ENCODE data around the gene CSMD2. TPM values are rescaled to one million over a fixed set of nuclear protein-coding genes. Genes with fewer than 3 reads are reported as not detected.

Gene CSMD2
- total and polyA plus RNA-seq, 2 of the 8 experiments (the other 6 are each of a cell fraction or from before 2014, with no cell fraction given) = 7.0 to 14.7 TPM

DNA sequence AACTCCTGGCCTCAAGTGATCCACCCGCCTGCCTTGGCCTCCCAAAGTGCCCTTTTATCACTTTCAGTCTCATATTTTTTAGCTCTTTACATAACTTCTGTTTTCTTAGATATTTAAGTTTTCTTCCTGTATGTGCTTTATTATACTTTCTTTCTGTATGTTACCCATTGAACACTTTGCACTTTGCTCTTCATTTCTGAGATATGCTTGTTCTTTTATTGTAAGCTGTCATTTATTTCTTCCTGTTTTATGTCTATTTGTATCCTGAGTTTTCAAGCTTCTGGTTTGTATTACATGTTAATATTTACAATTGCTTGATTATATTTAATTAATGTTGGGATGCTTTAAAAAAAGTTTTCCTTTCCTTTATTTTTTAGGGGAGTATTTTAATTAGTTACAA, 656.9 kb downstream of the CSMD2 start:
- Histone ChIP-seq H3K9me3 (ENCODE audit: insufficient read depth in 2 of 2, low read depth in 1 of 2, low read length in 1 of 2) (peaks cover 0 to 6% of the 10 kb centered on the region in 2 experiments; a peak in 2 of 4 replicates), H3K36me3 (ENCODE audit: control insufficient read depth in 2 of 4, insufficient read depth in 4 of 4, low read length in 3 of 4) (no peaks in the 10 kb centered on the region; a peak in 1 of 8 replicates), H2BK120ac (replicated peaks; ENCODE audit: low read depth, low read length) (no peak overlapping the region), H3K4ac (replicated peaks; ENCODE audit: insufficient read length, low read depth, low read length) (no peak overlapping the region), H2BK5ac (ENCODE audit: low read depth, low read length) (no peak overlapping the region), H2BK12ac (ENCODE audit: low read depth, low read length) (no peak overlapping the region), H2AK5ac (ENCODE audit: low read depth, low read length) (no peak overlapping the region), H3K4me3 (ENCODE audit: extremely low read depth in 1 of 4, insufficient read depth in 2 of 4, low read depth in 3 of 4, low read length in 4 of 4) (no peak overlapping the region), H3K79me1 (ENCODE audit: low read depth, low read length) (no peaks in the 10 kb centered on the region), H3K23ac (ENCODE audit: insufficient read length) (no peak overlapping the region), H2BK20ac (ENCODE audit: low read length) (no peak overlapping the region), H4K20me1 (replicated peaks in 1 of 2; ENCODE audit: control insufficient read depth in 1 of 2, insufficient read depth in 2 of 2, low read length in 2 of 2) (peaks cover 0 to 2% of the 10 kb centered on the region in 2 experiments), H3K23me2 (ENCODE audit: low read depth, low read length) (no peaks in the 10 kb centered on the region), H3K79me2 (ENCODE audit: control insufficient read depth in 1 of 2, insufficient read depth in 2 of 2, low read length in 2 of 2) (no peaks in the 10 kb centered on the region), H3K4me1 (replicated peaks in 1 of 4; ENCODE audit: control insufficient read depth in 3 of 4, insufficient read depth in 4 of 4, low read length in 3 of 4) (0 out of 7 replicates have a peak, but pooled peaks cover 0 to 1% (median 0%) of the 10 kb centered on the region in 4 experiments), H4K8ac (ENCODE audit: extremely low read depth, insufficient read depth, low read length) (no peak overlapping the region), H2BK15ac (ENCODE audit: low read length) (no peak overlapping the region), H2AFZ (ENCODE audit: low read length) (no peak overlapping the region), H3K9ac (replicated peaks in 1 of 4; ENCODE audit: extremely low read depth in 1 of 4, low read depth in 3 of 4, low read length in 3 of 4) (no peak overlapping the region), H3K14ac (ENCODE audit: insufficient read length) (no peak overlapping the region), H3K4me2 (ENCODE audit: insufficient read depth in 1 of 2, low read depth in 2 of 2, low read length in 2 of 2) (no peak overlapping the region), H3K27me3 (replicated peaks in 1 of 4; ENCODE audit: control insufficient read depth in 3 of 4, extremely low read depth in 1 of 4, insufficient read depth in 3 of 4, low read length in 3 of 4) (no peaks in the 10 kb centered on the region), H3K18ac (ENCODE audit: extremely low read depth, low read length) (no peak overlapping the region), H4K91ac (replicated peaks; ENCODE audit: insufficient read length, low read length) (no peak overlapping the region), H3K56ac (replicated peaks; ENCODE audit: insufficient read length, low read depth, low read length) (no peak overlapping the region), H3K27ac (ENCODE audit: low read depth, low read length) (no peak overlapping the region), H4K5ac (ENCODE audit: insufficient read length, low read depth, low read length) (no peak overlapping the region)
- FAIRE-seq (no peak), DNase-seq (ENCODE audit: low read depth in 1 of 2, low spot score in 2 of 2) (no peak)
- ChIA-PET POLR2A (ENCODE audit: partially characterized antibody) (no interaction called here), CTCF (ENCODE audit: partially characterized antibody) (no interaction called here)
- WGBS, 2 experiments (ENCODE audit: extremely low coverage in 1 of 2, insufficient coverage in 1 of 2, insufficient read length in 1 of 2, insufficient replicate concordance in 2 of 2, low coverage in 1 of 2, low lambda C conversion rate in 2 of 2, missing lambda C conversion rate in 1 of 2) = 92% methylated on average over 1 of the region's 1 CpG; no CpG with 5 or more reads in 1 of the 2 experiments
- TF ChIP-seq SAP30 (IDR thresholded peaks at IDR 0.05; ENCODE audit: insufficient read depth, insufficient replicate concordance, low read length) = no peak
- TF ChIP-seq JUND (IDR thresholded peaks at IDR 0.05; ENCODE audit: low read length) = no peak
- no peak for TF ChIP-seq CTBP2 (IDR thresholded peaks at IDR 0.05; ENCODE audit: borderline replicate concordance, insufficient read depth, insufficient read length, low read length)
- no peak for TF ChIP-seq RBBP5 (IDR thresholded peaks at IDR 0.05; ENCODE audit: borderline replicate concordance, low read depth, low read length)
- no peak for TF ChIP-seq BRCA1 (IDR thresholded peaks at IDR 0.05; ENCODE audit: low read depth, low read length)
- no peak for TF ChIP-seq ATF3 (IDR thresholded peaks at IDR 0.05; ENCODE audit: insufficient read depth, low read depth, low read length)
- no peak for TF ChIP-seq EP300 (IDR thresholded peaks at IDR 0.05; ENCODE audit: borderline replicate concordance in 1 of 2, low read depth in 2 of 2, low read length in 2 of 2)
- no peak for TF ChIP-seq CBX5 (IDR thresholded peaks at IDR 0.05; ENCODE audit: low read depth, low read length)
- no peak for TF ChIP-seq TEAD4 (IDR thresholded peaks at IDR 0.05; ENCODE audit: low read depth, low read length)
- no peak for TF ChIP-seq EZH2 (IDR thresholded peaks at IDR 0.05; ENCODE audit: low read depth, low read length, severe bottlenecking)
- no peak for TF ChIP-seq HDAC6 (IDR thresholded peaks at IDR 0.05; ENCODE audit: low read depth, low read length)
- no peak for TF ChIP-seq KDM5A (IDR thresholded peaks at IDR 0.05; ENCODE audit: low read length)
